Gastroesophageal sphincter (tissue), 3 donors: Measurements from ENCODE around the gene CCDC27.

Experiments
- EP300 ChIP-seq: sonication (generic); formaldehyde crosslinking; IDR thresholded peaks from one replicate; pipeline ENCODE4 v1.6.1; 2017; ENCODE audit warnings: antibody characterized with exemption, mild to moderate bottlenecking
- POLR2A ChIP-seq, 2 donors: fragments of 450-650 bp; IDR thresholded peaks; one replicate each; pipeline ENCODE4 v1.6.1; 2017; ENCODE audit warnings: antibody characterized with exemption in 2 of 2, mild to moderate bottlenecking in 2 of 2, moderate library complexity in 1 of 2
- POLR2AphosphoS5 ChIP-seq: sonication (generic); formaldehyde crosslinking; IDR thresholded peaks from one replicate; pipeline ENCODE4 v1.6.1; 2017; ENCODE audit warnings: antibody characterized with exemption
- TF ChIP-seq, protein P1 (sequence below), 4 experiments: fragments of 200-600 bp in 2 of 4; fragments of 450-650 bp in 2 of 4; sonication (generic) in 1 of 4; IDR thresholded peaks; one replicate each; pipeline ENCODE4 v1.5.1; 2017 to 2019; ENCODE audit warnings: antibody characterized with exemption in 4 of 4, mild to moderate bottlenecking in 2 of 4, moderate library complexity in 2 of 4

DNA sequence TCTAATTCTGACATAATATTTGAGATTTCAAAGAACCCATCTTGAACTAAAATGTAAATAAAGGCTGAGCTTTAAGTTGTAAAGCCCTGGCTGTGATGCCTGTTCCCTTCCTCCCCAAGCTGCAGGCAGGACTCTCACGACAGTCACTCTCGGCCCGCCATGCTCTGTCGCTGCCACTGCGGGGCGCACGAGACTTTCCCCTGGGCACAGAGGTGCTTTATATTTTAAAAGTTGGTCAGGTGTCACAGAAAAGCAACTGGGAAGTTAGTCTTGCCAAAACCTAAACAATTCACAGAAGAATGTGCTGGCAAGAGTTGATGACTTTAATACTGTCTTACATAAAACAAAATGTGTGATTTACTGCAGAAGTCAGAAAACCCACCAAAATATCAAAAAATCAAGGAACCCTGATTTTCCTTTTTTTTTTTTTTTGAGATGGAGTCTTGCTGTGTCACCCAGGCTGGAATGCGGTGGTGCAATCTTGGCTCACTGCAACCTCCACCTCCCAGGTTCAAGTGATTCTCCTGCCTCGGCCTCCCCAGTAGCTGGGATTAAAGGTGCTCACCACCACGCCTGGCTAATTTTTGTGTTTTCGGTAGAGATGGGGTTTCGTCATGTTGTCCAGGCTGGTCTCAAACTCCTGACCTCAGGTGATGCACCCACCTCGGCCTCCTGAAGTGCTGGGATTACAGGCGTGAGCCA, 33.4 kb downstream of the CCDC27 start:
- TF ChIP-seq POLR2AphosphoS5 (no peak), POLR2A (IDR thresholded peaks at IDR 0.05) (no peak), EP300 (no peak)
- TF ChIP-seq, protein P1, sequence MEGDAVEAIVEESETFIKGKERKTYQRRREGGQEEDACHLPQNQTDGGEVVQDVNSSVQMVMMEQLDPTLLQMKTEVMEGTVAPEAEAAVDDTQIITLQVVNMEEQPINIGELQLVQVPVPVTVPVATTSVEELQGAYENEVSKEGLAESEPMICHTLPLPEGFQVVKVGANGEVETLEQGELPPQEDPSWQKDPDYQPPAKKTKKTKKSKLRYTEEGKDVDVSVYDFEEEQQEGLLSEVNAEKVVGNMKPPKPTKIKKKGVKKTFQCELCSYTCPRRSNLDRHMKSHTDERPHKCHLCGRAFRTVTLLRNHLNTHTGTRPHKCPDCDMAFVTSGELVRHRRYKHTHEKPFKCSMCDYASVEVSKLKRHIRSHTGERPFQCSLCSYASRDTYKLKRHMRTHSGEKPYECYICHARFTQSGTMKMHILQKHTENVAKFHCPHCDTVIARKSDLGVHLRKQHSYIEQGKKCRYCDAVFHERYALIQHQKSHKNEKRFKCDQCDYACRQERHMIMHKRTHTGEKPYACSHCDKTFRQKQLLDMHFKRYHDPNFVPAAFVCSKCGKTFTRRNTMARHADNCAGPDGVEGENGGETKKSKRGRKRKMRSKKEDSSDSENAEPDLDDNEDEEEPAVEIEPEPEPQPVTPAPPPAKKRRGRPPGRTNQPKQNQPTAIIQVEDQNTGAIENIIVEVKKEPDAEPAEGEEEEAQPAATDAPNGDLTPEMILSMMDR (IDR thresholded peaks at IDR 0.05) = peak in 3 of 4 experiments; percentile 4 to 49 (median 17)
